ENCODE results near the gene DCLK2.
"Not testable (repeated sequence)": the region's sequence is repeated elsewhere in the genome, so short reads cannot be mapped to it uniquely, and the experiment has no call there.

Gene DCLK2

GRCh38 chr4:150158041-150158440 is 79.8 kb downstream of the DCLK2 start:
- DNase-seq, result no peak

GRCh38 chr4:150160473-150160872 is 82.2 kb downstream of the DCLK2 start:
- no peak for DNase-seq

GRCh38 chr4:150161109-150161508 is 82.9 kb downstream of the DCLK2 start:
- no peak for DNase-seq

GRCh38 chr4:150162020-150162419 is 83.8 kb downstream of the DCLK2 start:
- DNase-seq, result not testable (repeated sequence)

GRCh38 chr4:150164055-150164454 is 85.8 kb downstream of the DCLK2 start:
- no peak for DNase-seq

GRCh38 chr4:150164956-150165629 is 86.8 kb downstream of the DCLK2 start:
- no peak for DNase-seq

- DNase-seq, result no peak
Observed at GRCh38 chr4:150167054-150167453, 88.8 kb downstream of the DCLK2 start.

- DNase-seq, result no peak
Observed at GRCh38 chr4:150173432-150173861, 95.2 kb downstream of the DCLK2 start.

- no peak for DNase-seq
Observed at GRCh38 chr4:150173982-150174398, 95.7 kb downstream of the DCLK2 start.

- no peak for DNase-seq
Observed at GRCh38 chr4:150176547-150176946, 98.3 kb downstream of the DCLK2 start.

- no peak for DNase-seq
Observed at GRCh38 chr4:150178161-150178560, 99.9 kb downstream of the DCLK2 start.

- DNase-seq, result no peak
Observed at GRCh38 chr4:150181536-150181935, 103.3 kb downstream of the DCLK2 start.

- DNase-seq, result no peak
Observed at GRCh38 chr4:150182794-150183193, 104.5 kb downstream of the DCLK2 start.

- DNase-seq, result not testable (repeated sequence)
Observed at GRCh38 chr4:150185033-150185432, 106.8 kb downstream of the DCLK2 start.

- DNase-seq, result no peak
Observed at GRCh38 chr4:150192986-150193385, 114.7 kb downstream of the DCLK2 start.

GRCh38 chr4:150197256-150197655 is 119.0 kb downstream of the DCLK2 start:
- not testable (repeated sequence) for DNase-seq

- DNase-seq, result no peak
Observed at GRCh38 chr4:150199056-150199455, 120.8 kb downstream of the DCLK2 start.

GRCh38 chr4:150205016-150205415 is 126.8 kb downstream of the DCLK2 start:
- DNase-seq, result no peak

GRCh38 chr4:150206265-150206664 is 128.0 kb downstream of the DCLK2 start:
- DNase-seq, result no peak

GRCh38 chr4:150206954-150207353 is 128.7 kb downstream of the DCLK2 start:
- DNase-seq, result no peak

- no peak for DNase-seq
Observed at GRCh38 chr4:150207871-150208270, 129.6 kb downstream of the DCLK2 start.

- no peak for DNase-seq
Observed at GRCh38 chr4:150209140-150209829, 131.0 kb downstream of the DCLK2 start.

GRCh38 chr4:150211016-150211415 is 132.8 kb downstream of the DCLK2 start:
- DNase-seq, result no peak

GRCh38 chr4:150211799-150212445 is 133.7 kb downstream of the DCLK2 start:
- DNase-seq, result no peak
